ENCODE measurements around the gene MYL12A.

MYL12A gene

DNA sequence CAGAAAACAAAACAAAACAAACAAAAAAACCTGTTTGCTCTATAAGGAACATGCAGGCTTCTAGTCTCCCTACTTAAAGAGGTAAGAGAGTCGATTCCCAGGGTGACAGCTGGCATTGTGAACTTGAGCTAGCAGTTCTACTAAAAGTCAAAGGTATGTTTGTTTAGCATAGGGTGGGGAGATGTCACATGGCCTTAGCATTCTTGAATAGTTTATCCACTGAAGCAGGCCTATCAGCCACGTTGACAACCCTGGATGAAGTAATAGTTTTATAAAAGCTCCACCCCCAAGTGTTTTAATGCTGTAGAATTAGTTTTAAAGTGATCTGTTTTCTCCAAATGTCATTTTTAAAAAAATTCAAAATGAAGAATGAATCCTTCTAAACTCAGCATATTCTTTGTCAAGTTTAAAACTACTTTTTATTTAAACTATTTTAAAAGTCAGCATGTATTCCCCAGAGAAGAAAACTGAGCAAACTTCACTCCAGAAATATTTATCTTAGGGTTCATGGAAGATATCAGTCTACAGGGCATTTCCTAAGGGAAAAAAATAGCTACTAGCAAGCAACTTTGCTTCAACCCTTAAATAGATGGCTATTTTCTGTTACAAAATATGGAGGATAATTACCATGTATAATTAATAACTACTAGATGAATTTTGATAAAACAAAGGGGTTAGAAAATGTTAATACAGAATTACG is 29.5 kb upstream of the MYL12A start:
- Histone ChIP-seq H3K9me3 (replicated peaks in 1 of 2; ENCODE audit: control insufficient read depth in 2 of 2, insufficient read depth in 1 of 2, low read depth in 1 of 2, low read length in 2 of 2) (no peaks in the 10 kb centered on the region), H2BK120ac (ENCODE audit: low read depth, low read length) (no peak overlapping the region), H3K36me3 (replicated peaks in 1 of 2; ENCODE audit: control insufficient read depth in 2 of 2, insufficient read depth in 2 of 2, low read length in 2 of 2) (no peaks in the 10 kb centered on the region), H4K91ac (ENCODE audit: low read depth, low read length, poor library complexity) (no peak overlapping the region), H4K8ac (ENCODE audit: low read depth, low read length) (no peak overlapping the region), H3K14ac (ENCODE audit: low read length) (no peak overlapping the region), H3K79me1 (ENCODE audit: low read depth, low read length) (no peaks in the 10 kb centered on the region), H3K27ac (replicated peaks; ENCODE audit: low read length) (no peak overlapping the region), H2BK15ac (ENCODE audit: low read length) (no peak overlapping the region), H2AFZ (ENCODE audit: low read length) (no peak overlapping the region), H3K4me3 (ENCODE audit: low read length in 2 of 2) (no peak overlapping the region), H3K23ac (ENCODE audit: low read depth, low read length, poor library complexity) (no peak overlapping the region), H3K27me3 (ENCODE audit: control insufficient read depth in 3 of 3, insufficient read depth in 3 of 3, low read depth in 1 of 3, low read length in 3 of 3) (peaks cover 0 to 2% (median 0%) of the 10 kb centered on the region in 3 experiments), H3K4me2 (ENCODE audit: insufficient read depth, low read length, poor library complexity, severe bottlenecking) (no peak overlapping the region), H3K4ac (ENCODE audit: low read length) (no peak overlapping the region), H2BK12ac (ENCODE audit: low read length) (no peak overlapping the region), H2AK5ac (ENCODE audit: low read depth, low read length) (no peak overlapping the region), H3K4me1 (ENCODE audit: control insufficient read depth in 2 of 2, insufficient read depth in 1 of 2, low read depth in 1 of 2, low read length in 2 of 2) (peaks cover 0 to 8% of the 10 kb centered on the region in 2 donors), H2BK5ac (ENCODE audit: low read length) (no peak overlapping the region), H3K9ac (ENCODE audit: low read depth, low read length, poor library complexity) (no peak overlapping the region), H3K18ac (ENCODE audit: low read length) (no peak overlapping the region)
- no CpG with 5 or more reads among the region's 3 CpGs for WGBS, 2 donors (ENCODE audit: extremely low coverage in 2 of 2, insufficient read length in 2 of 2, insufficient replicate concordance in 1 of 2)
- DNase-seq (ENCODE audit: low spot score), result no peak

DNA sequence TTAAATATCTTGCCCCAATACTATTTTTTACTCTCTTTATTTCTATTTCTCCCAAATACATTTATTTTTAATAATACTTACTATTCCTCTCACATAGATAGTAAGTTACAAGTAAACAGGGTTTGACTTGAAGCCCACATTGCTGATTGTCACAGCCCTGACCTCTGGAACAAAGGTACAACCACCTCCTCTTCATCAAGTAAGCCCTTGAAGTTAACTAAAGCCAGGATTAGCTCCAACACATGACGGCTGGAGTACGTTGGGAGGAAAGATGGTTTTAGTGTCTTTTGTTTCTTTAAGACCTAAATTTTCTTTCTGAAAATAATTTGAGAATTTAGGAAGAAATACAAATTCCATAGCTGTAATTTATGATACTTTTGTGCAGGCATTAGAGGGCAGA is 28.8 kb upstream of the MYL12A start:
- no peak overlapping the region for H4K8ac ChIP-seq (ENCODE audit: low read depth, low read length)
- H2BK120ac ChIP-seq (ENCODE audit: low read depth, low read length), result no peak overlapping the region
- no peak overlapping the region for H2BK12ac ChIP-seq (ENCODE audit: low read length)
- WGBS, 2 donors (ENCODE audit: extremely low coverage in 2 of 2, insufficient read length in 2 of 2, insufficient replicate concordance in 1 of 2), result no CpG with 5 or more reads among the region's 2 CpGs
- no peaks in the 10 kb centered on the region for H3K9me3 ChIP-seq (replicated peaks in 1 of 2; ENCODE audit: control insufficient read depth in 2 of 2, insufficient read depth in 1 of 2, low read depth in 1 of 2, low read length in 2 of 2)
- H3K79me1 ChIP-seq (ENCODE audit: low read depth, low read length), result no peaks in the 10 kb centered on the region
- H3K27ac ChIP-seq (replicated peaks; ENCODE audit: low read length), result no peak overlapping the region
- H3K18ac ChIP-seq (ENCODE audit: low read length), result no peak overlapping the region
- H2BK15ac ChIP-seq (ENCODE audit: low read length), result no peak overlapping the region
- no peak overlapping the region for H3K9ac ChIP-seq (ENCODE audit: low read depth, low read length, poor library complexity)
- H3K4me2 ChIP-seq (ENCODE audit: insufficient read depth, low read length, poor library complexity, severe bottlenecking), result no peak overlapping the region
- no peak overlapping the region for H2AK5ac ChIP-seq (ENCODE audit: low read depth, low read length)
- no peak overlapping the region for H3K4me3 ChIP-seq (ENCODE audit: low read length in 2 of 2)
- H3K27me3 ChIP-seq (ENCODE audit: control insufficient read depth in 3 of 3, insufficient read depth in 3 of 3, low read depth in 1 of 3, low read length in 3 of 3), result peaks cover 0 to 2% (median 0%) of the 10 kb centered on the region in 3 experiments
- no peak for DNase-seq (ENCODE audit: low spot score)
- H3K4ac ChIP-seq (ENCODE audit: low read length), result no peak overlapping the region
- H2BK5ac ChIP-seq (ENCODE audit: low read length), result no peak overlapping the region
- H2AFZ ChIP-seq (ENCODE audit: low read length), result peak overlapping the region; percentile 66
- H3K23ac ChIP-seq (ENCODE audit: low read depth, low read length, poor library complexity), result no peak overlapping the region
- H3K36me3 ChIP-seq (replicated peaks in 1 of 2; ENCODE audit: control insufficient read depth in 2 of 2, insufficient read depth in 2 of 2, low read length in 2 of 2), result no peaks in the 10 kb centered on the region
- H3K14ac ChIP-seq (ENCODE audit: low read length), result no peak overlapping the region
- H3K4me1 ChIP-seq (ENCODE audit: control insufficient read depth in 2 of 2, insufficient read depth in 1 of 2, low read depth in 1 of 2, low read length in 2 of 2), result peaks cover 0 to 8% of the 10 kb centered on the region in 2 donors
- no peak overlapping the region for H4K91ac ChIP-seq (ENCODE audit: low read depth, low read length, poor library complexity)

DNA sequence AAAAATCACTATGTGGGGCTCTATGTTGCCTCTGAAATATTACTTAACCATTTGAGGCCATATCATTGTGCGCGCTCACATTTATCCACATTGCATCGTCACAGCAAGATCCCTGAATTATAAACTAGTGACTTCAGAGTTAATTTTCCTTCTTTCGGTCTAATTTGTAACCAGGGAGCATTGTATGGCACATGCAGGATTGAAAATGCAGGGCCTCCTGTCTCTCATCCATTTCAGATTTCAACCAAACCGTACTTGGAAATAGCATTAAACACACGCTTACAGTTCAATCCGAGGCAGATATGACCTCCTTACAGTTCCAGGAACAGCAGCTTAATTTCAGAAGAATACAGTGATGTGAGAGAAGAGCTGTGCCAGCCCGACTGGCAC is 28.4 kb upstream of the MYL12A start:
- Histone ChIP-seq H3K36me3 (replicated peaks in 1 of 2; ENCODE audit: control insufficient read depth in 2 of 2, insufficient read depth in 2 of 2, low read length in 2 of 2) (no peaks in the 10 kb centered on the region), H2BK15ac (ENCODE audit: low read length) (no peak overlapping the region), H3K9me3 (replicated peaks in 1 of 2; ENCODE audit: control insufficient read depth in 2 of 2, insufficient read depth in 1 of 2, low read depth in 1 of 2, low read length in 2 of 2) (no peaks in the 10 kb centered on the region), H3K27me3 (ENCODE audit: control insufficient read depth in 3 of 3, insufficient read depth in 3 of 3, low read depth in 1 of 3, low read length in 3 of 3) (peaks cover 0 to 2% (median 0%) of the 10 kb centered on the region in 3 experiments), H2AFZ (ENCODE audit: low read length) (peak overlapping the region; percentile 66), H3K27ac (replicated peaks; ENCODE audit: low read length) (no peak overlapping the region), H3K79me1 (ENCODE audit: low read depth, low read length) (no peaks in the 10 kb centered on the region), H3K9ac (ENCODE audit: low read depth, low read length, poor library complexity) (no peak overlapping the region), H3K4me2 (ENCODE audit: insufficient read depth, low read length, poor library complexity, severe bottlenecking) (no peak overlapping the region), H2BK5ac (ENCODE audit: low read length) (no peak overlapping the region), H4K8ac (ENCODE audit: low read depth, low read length) (no peak overlapping the region), H3K14ac (ENCODE audit: low read length) (no peak overlapping the region), H3K4me1 (ENCODE audit: control insufficient read depth in 2 of 2, insufficient read depth in 1 of 2, low read depth in 1 of 2, low read length in 2 of 2) (peaks cover 0 to 8% of the 10 kb centered on the region in 2 donors), H4K91ac (ENCODE audit: low read depth, low read length, poor library complexity) (no peak overlapping the region), H3K18ac (ENCODE audit: low read length) (no peak overlapping the region), H2AK5ac (ENCODE audit: low read depth, low read length) (no peak overlapping the region), H2BK120ac (ENCODE audit: low read depth, low read length) (no peak overlapping the region), H2BK12ac (ENCODE audit: low read length) (no peak overlapping the region), H3K4me3 (ENCODE audit: low read length in 2 of 2) (no peak overlapping the region), H3K23ac (ENCODE audit: low read depth, low read length, poor library complexity) (no peak overlapping the region), H3K4ac (ENCODE audit: low read length) (no peak overlapping the region)
- WGBS, 2 donors (ENCODE audit: extremely low coverage in 2 of 2, insufficient read length in 2 of 2, insufficient replicate concordance in 1 of 2), result no CpG with 5 or more reads among the region's 8 CpGs
- DNase-seq (ENCODE audit: low spot score), result no peak

- no peak within 1 kb of the TSS for H3K4me3 ChIP-seq (ENCODE audit: low read length in 2 of 2)
- no peak within 1 kb of the TSS for H3K27ac ChIP-seq (replicated peaks; ENCODE audit: low read length)
- no CpG with 5 or more reads among the region's 9 CpGs for WGBS, 2 donors (ENCODE audit: extremely low coverage in 2 of 2, insufficient read length in 2 of 2, insufficient replicate concordance in 1 of 2)
These were observed 27.8 kb upstream of the MYL12A start, which contains the start of gene MYOM1 for GRCh38 chr18:3219631-3220335. MYOM1 (minus strand) TSS chr18:3219968; CDS start chr18:3215223, 4,745 bp downstream.

More at GRCh38 chr18:3219631-3220335, 27.8 kb upstream of the MYL12A start, which contains the start of gene MYOM1:
- H3K9ac ChIP-seq (ENCODE audit: low read depth, low read length, poor library complexity), result no peak within 1 kb of the TSS
- no peaks in the 10 kb centered on the region for H3K9me3 ChIP-seq (replicated peaks in 1 of 2; ENCODE audit: control insufficient read depth in 2 of 2, insufficient read depth in 1 of 2, low read depth in 1 of 2, low read length in 2 of 2)
- H2AFZ ChIP-seq (ENCODE audit: low read length), result peak within 1 kb of the TSS; percentile 66
- no peak within 1 kb of the TSS for H2AK5ac ChIP-seq (ENCODE audit: low read depth, low read length)
- no peak within 1 kb of the TSS for H4K8ac ChIP-seq (ENCODE audit: low read depth, low read length)
- H3K23ac ChIP-seq (ENCODE audit: low read depth, low read length, poor library complexity), result no peak within 1 kb of the TSS
- no peak within 1 kb of the TSS for H2BK15ac ChIP-seq (ENCODE audit: low read length)
- no peaks in the 10 kb centered on the region for H3K36me3 ChIP-seq (replicated peaks in 1 of 2; ENCODE audit: control insufficient read depth in 2 of 2, insufficient read depth in 2 of 2, low read length in 2 of 2)
- no peak within 1 kb of the TSS for H2BK5ac ChIP-seq (ENCODE audit: low read length)
- DNase-seq (ENCODE audit: low spot score), result no peak
- H2BK120ac ChIP-seq (ENCODE audit: low read depth, low read length), result no peak within 1 kb of the TSS
- no peak within 1 kb of the TSS for H2BK12ac ChIP-seq (ENCODE audit: low read length)
- H3K27me3 ChIP-seq (ENCODE audit: control insufficient read depth in 3 of 3, insufficient read depth in 3 of 3, low read depth in 1 of 3, low read length in 3 of 3), result peaks cover 0 to 2% (median 0%) of the 10 kb centered on the region in 3 experiments
- H3K79me1 ChIP-seq (ENCODE audit: low read depth, low read length), result no peaks in the 10 kb centered on the region
- H3K4me2 ChIP-seq (ENCODE audit: insufficient read depth, low read length, poor library complexity, severe bottlenecking), result no peak within 1 kb of the TSS
- H3K4ac ChIP-seq (ENCODE audit: low read length), result no peak within 1 kb of the TSS
- no peak within 1 kb of the TSS for H3K18ac ChIP-seq (ENCODE audit: low read length)
- peaks cover 0 to 8% of the 10 kb centered on the region in 2 donors for H3K4me1 ChIP-seq (ENCODE audit: control insufficient read depth in 2 of 2, insufficient read depth in 1 of 2, low read depth in 1 of 2, low read length in 2 of 2)
- no peak within 1 kb of the TSS for H4K91ac ChIP-seq (ENCODE audit: low read depth, low read length, poor library complexity)
- no peak within 1 kb of the TSS for H3K14ac ChIP-seq (ENCODE audit: low read length)

Data from neuronal stem cell (in vitro differentiated cells).